HG02642 (cell line): ENCODE measurements around the gene ATXN1.
A peak's percentile ranks its signal among the peaks of the same experiment; 100 is the strongest.

Experiments used
- ATAC-seq: cut with Tn5 transposase; IDR thresholded peaks from one replicate; pipeline ENCODE4 v1.9.1; 2021; ENCODE audit warnings: mild to moderate bottlenecking; ENCODE audit not compliant: unreplicated experiment, poor library complexity

Gene ATXN1

DNA sequence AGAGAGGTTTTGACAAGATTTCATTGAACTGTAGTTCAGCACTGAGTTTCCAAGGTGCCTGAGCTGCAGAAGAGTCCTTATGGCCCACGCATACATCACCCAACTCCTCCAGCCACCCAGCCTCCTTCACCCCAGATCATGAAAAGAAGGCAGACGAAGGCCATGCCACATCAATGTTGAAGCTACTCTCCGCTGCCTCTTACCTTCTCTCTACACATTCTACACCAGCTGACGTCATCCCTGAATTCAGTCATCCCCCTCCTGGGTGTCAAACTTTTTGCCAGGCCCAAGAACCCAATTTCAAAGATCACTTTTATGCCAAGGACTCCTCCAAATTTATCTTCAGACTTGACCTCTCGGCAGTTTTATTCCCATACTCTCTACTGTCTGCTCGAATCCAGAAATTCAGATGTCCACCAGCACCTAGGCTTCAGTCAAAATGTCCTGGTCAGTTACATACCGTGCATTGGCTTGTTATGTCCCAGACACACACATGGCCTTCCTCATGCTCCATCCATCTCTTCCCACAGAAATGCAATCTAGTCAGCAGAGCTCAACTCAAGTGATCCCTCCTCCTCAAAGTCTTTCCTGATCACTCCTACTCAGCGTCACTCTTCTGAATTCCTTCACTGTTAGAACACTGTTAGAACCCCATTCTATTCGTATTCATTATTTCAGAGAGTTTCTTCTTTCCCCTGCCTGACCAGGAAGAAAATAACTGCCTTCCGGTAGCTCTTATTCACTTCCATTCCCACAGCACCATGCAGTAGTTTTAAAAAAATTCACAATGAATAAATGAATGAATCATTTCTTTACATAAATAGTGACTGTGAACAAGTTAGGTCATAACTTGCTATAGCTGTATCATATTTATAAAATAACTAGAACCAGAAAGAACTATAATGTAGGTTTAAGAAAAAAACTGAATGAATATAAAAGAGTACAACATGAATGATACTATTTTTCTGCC, 11.5 kb downstream of the ATXN1 start:
- ATAC-seq, result no peak

DNA sequence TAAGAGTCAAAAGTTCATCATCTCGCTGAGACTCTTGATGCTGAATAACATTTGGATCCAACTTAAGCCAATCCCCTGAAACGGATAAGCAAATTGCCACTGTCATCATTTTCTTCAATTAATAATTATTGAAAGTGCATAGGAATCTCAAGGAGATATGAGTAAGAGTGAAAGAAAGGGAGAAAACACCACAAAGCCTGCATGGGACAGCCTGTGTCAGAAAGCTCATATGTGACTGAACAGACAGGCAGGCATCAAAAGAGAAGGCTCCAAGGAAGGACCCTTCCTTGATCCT, 13.3 kb downstream of the ATXN1 start:
- no peak for ATAC-seq

DNA sequence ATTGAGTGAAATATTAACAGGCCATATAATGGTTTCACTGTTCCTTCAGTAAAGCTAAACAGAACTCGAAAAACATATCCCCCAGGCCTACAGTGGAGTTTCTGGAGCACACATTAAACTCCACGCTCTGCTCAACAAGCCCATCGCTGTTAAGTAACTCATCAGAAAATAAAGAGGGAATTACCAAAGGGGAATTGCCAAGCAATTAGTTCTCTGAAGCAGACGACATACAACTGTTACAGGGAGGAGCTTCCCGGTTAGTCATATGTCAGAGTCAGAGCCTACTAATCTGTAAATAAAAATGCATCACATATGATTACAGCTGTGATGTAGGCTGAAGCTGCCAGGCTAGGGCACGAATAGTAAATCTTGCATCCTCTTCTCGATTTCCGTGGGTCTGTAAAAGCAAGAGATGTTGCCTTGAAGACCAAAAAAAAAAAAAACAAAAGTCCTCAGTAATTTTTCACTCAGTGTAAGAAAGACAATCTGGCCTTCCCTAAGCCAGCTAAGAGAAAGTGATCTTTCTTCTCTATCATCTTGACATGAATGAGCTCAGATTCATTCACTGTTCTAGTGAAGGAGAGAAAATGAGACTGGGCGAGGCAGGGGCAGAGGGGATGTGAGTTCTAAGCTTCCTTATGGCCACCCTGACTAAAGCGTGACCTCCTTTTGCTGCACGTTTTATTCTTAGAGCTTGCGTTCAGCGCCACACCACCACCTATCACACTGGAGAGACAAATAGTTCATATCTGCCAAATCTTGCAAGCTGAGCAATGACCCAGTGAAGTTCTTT, 13.8 kb downstream of the ATXN1 start:
- ATAC-seq, result no peak

DNA sequence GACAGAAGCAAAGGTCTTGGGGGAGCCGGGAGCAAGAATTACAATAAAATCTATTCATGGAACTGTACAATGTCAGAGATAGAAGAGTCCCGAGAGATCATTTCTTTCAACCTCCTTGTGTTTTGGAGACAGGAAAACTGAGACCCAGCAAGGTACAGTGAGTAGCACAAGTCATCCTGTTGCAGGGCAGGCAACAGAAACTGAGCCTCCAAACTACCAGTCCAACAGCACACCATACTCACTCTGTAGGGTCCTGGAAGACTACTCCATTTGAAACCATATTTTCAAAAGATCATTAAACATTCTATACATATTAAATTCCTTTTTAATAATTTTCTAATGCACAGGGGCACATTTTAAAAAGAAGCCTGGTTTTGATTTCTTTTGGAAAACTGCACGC, 14.4 kb downstream of the ATXN1 start:
- ATAC-seq, result no peak

DNA sequence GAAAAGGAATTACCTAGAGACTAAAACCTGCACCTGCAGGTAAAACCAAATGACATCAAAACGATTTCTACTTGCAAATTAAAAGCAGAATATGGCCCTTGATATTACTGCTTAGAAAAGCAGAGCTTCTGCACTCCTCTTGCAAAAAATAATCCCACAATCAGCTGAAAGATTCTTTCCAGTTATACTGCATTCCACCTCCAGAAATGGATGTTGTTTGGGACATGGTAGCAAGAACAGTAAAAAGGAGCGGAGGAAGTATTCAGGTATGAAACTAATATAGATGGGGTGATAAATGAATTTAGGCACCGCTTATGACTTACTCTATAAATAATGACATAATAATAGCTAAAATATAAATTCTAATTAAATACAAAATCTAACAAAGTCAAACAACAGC, 14.9 kb downstream of the ATXN1 start:
- no peak for ATAC-seq

DNA sequence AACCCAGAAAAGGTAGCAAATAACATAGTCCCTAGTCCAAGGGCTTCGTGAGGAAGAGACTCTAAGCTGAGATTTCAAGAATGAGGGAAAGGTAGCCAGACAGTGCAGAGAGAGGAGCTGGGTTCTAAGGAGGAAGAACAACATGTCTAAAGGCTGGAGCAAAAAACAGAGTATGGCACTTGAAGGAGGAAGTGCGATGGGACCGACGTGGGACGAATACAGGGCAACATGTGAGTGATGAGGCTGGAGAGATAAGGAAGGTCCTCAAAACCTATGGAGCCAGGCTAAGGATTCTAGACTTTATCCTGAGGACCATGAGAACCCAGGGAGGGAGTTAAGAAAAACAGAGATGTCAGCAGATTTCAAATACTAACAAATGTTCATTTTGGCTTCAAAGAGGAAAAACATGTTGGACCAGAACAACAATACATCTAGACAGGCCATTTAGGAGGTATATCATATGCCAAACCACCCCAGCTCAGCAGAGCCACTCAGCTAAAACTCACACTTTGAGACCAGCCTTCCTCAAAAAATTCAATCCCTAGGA, 17.5 kb downstream of the ATXN1 start:
- no peak for ATAC-seq

DNA sequence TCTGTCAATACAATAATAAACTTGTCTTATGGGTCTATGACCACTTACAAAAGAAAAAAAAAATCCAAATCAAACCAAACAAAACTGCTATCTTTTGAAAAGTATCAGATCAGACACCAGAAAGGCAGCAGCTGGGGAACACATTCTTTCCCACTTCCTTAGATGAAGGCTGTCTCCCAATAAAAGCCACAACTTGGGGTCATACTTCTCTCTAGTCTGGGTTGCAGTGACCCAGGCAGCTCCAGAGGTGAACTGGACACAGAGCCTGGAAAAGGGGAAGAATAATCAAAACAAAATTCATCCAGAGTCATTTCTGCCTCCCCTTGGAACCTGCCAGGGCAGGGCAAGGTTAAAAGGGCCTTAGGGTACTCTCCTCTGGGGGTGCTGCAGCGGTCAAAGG, 19.1 kb downstream of the ATXN1 start:
- ATAC-seq, result no peak

DNA sequence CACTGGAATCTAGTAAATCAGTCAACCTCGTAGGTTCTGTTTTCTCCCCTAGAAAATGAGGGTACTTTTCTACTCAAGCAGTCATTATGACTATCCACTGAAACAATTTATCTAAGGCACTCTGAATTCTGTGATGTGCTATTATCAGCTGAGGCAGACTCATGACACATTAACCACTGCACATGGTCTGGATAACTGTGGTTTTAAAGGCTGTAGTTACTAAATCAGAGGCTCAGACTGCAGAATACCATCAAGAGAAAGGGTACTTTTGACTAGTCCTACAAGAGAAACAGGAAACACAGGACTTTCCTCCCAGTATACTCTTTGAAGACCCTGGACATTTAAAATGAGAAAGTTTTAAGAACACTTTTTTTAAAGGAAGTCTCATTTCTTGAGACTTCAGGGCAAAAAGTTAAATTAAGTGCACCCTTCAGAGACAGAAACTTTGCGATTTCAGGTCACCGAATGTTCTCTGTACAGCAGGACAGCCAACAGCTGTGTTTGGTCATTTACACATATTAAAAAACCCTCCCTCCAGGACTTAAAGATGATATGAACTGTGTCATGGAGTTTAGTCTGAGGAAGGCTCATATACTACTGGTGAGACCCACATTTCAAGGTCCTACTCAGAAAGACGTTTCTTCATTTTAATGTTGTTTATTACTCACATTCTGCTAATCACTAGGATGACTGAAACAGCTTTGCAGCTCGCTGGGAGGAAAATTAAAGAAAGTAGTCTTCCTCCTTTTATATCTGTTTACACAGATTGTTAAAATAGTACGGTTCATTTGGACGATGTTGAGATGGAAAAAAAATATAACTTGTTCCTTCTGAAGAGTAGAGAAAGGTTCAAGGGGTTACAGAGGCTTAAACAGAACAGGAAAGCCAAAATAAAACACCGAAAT, 19.9 kb downstream of the ATXN1 start:
- ATAC-seq, result no peak

DNA sequence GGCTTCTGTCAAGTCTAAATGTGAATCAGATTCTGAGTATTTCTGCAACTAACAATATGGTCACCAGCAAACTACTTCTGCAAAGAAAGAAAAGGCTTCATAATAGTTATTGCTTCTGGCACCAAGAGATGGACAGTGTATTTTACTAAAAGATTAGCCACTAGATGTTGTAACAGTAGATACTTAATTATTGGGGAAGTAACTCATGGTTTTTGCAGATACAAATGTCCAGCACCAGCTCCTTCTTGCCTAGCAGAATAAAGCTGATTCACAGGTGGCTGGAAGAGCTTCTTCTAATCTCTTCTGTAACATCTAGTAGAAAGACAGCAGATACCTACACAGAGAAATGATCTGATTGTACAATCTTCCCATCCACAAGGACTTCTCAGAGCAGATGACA, 21.2 kb downstream of the ATXN1 start:
- ATAC-seq, result no peak

DNA sequence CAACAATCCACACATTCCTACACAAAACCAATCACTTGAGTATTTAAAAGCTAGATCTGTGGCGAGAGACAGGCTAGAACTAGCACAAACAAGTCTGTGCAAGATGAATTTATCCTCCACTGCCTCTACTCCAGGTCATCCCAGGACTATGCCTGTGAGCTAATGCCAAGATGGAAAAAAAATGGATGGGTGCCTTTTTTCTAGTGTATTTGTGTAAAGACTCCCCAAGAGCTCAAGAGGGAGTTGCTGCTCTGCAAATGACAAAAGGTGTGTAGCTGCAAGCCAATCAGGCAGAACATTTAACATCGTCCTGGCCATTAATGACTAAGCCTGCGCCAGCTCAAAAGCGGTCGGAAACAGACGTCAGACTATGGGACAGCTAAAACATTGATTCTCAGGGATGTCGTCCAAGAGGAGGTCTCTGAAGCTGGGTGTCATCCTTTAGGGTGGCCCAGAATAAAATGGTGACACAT, 21.9 kb downstream of the ATXN1 start:
- ATAC-seq, result no peak

DNA sequence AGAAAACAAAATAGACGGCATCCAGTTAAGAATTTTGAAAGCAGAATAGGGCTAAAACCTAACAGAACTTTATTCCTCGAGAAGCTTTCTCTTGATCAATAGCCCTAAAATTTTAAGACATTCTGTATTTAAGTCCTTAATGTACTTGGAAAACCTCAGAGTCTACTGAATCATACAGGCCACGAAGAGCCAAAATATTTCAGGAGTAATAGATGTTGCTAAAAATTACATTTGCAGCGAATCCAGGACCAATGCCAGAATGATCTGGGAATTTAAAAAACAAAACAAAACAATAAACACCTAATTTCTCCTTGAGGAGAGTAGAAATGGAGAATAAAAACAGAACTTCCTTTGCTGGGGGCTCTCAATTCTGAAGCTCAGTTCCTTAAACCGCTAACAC, 23.3 kb downstream of the ATXN1 start:
- ATAC-seq, result no peak

DNA sequence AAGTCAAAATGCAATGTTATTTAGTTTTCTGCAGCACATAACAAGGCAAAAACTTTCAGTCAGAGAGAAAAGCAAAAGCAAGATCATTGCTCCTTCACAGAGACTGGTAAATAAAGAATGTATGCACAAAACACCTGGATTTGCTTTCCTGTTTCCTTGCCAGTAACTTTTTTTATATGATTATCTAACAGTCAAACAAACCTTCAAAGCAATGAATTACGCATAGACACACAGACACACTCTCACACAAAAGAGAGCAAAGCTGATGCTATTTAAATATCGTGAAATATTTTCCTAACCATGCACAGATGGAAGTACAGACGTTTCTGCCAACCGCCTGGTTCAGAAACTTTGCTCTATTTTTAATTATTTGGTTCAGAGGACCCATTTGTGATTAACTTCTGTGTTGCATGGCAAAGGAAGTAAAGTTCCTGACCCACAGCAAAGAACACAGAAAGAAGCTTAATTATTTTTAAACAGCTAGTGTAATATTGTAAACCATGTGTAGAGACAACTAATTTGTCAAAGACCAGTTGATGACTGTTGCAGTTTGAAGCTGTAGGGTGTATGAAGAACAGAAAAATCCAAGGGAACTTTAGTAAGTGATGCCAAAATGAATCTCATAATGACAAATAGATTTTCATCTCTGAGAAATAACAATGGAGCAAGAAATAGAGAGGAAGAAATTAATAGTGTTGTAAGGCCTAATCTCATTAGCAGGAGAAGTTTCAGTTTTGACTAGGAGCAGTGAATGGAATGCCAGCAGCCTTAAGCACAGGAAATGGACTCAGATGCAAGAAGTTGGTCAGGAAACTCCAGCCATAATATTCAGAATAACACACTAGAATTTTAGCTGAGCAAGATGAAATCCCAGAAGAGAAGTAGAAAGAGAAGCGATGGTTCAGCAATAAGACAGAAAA, 24.1 kb downstream of the ATXN1 start:
- ATAC-seq, result no peak

DNA sequence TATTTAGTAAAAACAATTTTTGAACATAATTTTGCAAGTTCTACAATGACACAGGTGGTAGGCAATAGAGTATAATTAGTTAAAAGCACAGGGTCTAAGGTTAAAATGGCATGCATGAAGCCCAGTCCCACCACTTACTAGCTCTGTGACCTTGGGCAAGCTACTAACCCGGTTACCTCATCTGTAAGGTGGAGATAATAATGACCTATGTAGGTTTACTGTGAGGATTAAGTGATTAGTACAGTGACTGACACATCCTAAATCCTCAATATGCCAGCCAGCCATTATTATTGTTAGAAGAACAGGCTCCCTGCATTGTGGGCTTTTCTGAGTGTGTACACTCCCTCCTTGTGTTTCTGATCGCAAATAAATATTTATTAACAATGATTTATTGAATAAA, 26.2 kb downstream of the ATXN1 start:
- no peak for ATAC-seq

DNA sequence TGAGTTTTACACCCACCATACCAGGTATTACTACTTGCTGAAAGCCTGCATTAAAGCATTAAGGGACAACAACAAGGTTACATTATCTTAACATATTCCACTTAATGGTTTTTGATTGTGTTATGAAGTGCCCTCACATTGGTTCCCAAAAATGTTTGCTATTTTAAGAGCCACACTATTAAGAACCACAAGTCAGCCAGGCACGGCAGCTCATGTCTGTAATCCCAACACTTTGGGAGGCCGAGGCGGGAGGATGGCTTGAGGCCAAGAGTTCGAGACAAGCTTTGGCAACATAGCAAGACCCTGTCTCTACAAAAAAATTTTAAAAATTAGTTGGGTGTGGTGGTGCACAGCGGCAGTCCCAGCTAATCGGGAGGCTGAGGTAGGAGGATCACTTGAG, 28.2 kb downstream of the ATXN1 start:
- ATAC-seq, result no peak

DNA sequence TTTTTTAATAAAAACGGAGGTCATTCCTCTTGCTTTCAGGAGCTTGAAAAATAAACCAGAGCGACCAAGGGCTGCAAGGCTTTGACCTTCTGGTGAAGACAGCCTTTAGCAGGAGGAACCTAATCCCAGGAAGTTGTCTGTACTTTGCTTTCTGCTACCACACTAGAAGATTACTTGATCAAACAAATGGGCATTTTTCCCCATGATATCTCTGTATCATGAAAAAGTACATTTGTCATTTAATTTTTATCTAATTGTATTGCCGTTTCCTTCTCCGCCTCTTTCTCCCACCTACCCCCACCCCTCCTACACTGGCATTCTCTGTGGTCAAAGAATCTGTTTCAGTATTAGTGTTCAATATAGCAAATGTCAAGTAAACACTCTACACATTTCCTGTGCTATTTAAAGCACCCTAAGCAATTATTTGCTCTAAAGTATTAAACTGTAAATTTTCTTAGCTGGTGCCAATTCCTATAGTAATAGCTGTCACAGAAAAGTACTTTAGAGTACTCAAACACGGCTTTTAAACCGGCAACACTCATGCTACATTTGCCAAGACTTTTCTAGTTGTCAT, 29.7 kb downstream of the ATXN1 start:
- ATAC-seq, result peak; percentile 96

DNA sequence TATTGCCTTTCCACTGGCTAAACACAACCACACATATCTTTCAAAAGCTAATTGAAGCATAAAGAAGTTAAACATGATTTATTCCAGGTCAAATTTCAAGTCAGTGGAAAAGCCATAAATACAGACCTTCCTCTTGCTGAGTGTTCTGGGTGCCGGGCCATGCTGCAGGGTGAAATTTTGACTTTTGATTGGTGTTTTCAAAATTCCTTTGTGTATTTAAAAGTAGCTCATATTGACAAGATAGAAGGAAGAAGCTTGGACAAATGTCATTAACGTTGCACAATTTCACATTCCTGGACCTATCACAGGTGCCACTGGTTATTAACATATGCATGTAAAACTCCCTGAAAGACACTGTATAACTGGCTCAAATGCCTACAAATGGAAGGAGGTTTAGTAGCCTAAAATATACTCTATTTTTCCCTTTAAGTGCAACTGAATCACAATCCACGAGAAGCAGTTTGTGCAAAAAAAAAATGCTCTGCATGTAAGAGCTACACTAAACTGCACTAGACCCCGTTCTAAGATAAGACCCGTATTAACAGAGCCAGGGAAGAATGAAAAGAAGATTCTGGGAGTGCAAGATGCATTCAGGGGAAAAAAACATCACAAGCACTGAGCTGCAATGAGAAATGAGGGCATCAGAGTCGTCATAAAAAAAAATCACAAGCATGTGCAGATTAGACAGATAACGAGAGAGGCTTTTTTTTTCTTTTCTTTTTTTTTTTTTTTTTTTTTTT, 30.4 kb downstream of the ATXN1 start:
- ATAC-seq, result no peak

DNA sequence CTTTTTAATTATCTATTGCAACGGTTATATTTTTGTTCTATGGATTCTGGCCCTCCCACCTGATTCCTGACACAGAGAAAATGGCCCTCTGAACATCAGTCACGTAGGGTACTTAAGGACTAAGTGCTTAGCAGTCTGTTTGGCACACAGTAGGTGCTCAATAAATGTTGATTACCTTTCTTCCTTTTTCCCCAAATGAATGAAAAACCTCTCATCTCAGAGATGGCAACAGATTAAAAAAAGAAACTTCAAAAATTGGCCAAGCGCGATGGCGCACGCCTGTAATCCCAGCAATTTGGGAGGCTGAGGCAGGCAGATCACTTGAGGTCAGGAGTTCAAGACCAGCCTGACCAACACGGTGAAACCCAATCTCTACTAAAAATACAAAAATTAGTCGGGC, 31.5 kb downstream of the ATXN1 start:
- ATAC-seq, result no peak

DNA sequence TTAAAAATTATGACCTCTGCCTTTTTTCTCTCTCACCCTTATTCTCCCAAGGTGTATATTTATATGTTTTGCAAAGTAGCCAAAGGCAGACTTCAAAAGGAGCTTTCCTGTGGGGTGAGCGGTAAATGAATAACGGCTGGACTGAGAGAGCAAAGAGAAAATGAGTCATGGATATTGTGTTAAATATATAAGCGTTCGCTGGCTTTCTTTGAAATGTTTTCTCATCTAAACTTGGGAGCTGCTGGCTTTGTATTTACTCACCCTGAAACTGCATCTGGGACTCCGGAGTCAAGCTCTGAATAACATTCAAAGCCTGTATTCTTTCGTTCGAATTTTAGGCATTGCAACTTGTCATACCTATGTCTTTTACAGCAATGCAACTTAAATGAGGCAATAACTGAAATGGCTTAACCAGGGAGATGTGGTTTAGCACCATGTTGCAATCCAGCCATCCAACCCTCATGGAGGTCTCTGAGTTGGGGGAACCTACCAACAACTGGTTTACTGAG, 32.0 kb downstream of the ATXN1 start:
- no peak for ATAC-seq
